B cell (primary cell): ENCODE results near the gene USP34. TPM values are rescaled to one million over a fixed set of nuclear protein-coding genes. Genes with fewer than 3 reads are reported as not detected.

Experiments used
- ATAC-seq: fragments of 200-7000 bp; cut with Tn5 transposase; one replicate; pipeline ENCODE4 v1.10.0; 2021; ENCODE audit warnings: low read depth, mild to moderate bottlenecking, moderate number of reproducible peaks, moderate library complexity
- CTCF ChIA-PET: fragments of 350-600 bp; sonication (Branson Sonifier 250); formaldehyde crosslinking; loops from one replicate; lab custom pipeline; 2021; ENCODE audit warnings: antibody characterized with exemption, inconsistent platforms; lab: Charles Lee
- POLR2A ChIA-PET: fragments of 350-600 bp; sonication (Branson Sonifier 250); formaldehyde crosslinking; loops from one replicate; lab custom pipeline; 2021; ENCODE audit warnings: antibody characterized with exemption; lab: Charles Lee
- DNase-seq: peaks from one replicate; pipeline ENCODE4 v3.0.0; 2013
- H2AFZ ChIP-seq: 2 replicates; pipeline ENCODE4 v1.6.1; 2012; ENCODE audit warnings: mild to moderate bottlenecking, low read depth, low read length; ENCODE audit not compliant: insufficient read depth, poor library complexity, severe bottlenecking
- H3K27ac ChIP-seq, 2 donors: 1 replicate in 1 of 2; 2 replicates in 1 of 2; pipeline ENCODE4 v1.5.1; 2012 to 2013; ENCODE audit warnings: low read length in 2 of 2, mild to moderate bottlenecking in 2 of 2, moderate library complexity in 1 of 2
- H3K27me3 ChIP-seq, 4 experiments: fragments of 200-600 bp in 1 of 4; sonication (generic) in 1 of 4; replicated peaks in 1 of 4; 1 replicate in 2 of 4; 2 replicates in 2 of 4; pipeline versions ENCODE4 v1.6.1 to v1.7.0; 2013 to 2016; ENCODE audit warnings: low read length in 3 of 4, mild to moderate bottlenecking in 2 of 4, mixed read lengths in 1 of 4, moderate library complexity in 1 of 4; ENCODE audit not compliant: insufficient read depth in 4 of 4, control insufficient read depth in 3 of 4; ENCODE audit errors: control extremely low read depth in 1 of 4
- H3K36me3 ChIP-seq, 2 experiments: replicated peaks in 1 of 2; 1 replicate in 1 of 2; 2 replicates in 1 of 2; pipeline versions ENCODE4 v1.6.1 to v1.7.1; 2013; ENCODE audit warnings: low read length in 1 of 2; ENCODE audit not compliant: insufficient read depth in 2 of 2, control insufficient read depth in 1 of 2; ENCODE audit errors: control extremely low read depth in 1 of 2, extremely low read depth in 1 of 2
- H3K4me1 ChIP-seq, 2 donors: fragments of 200-600 bp in 1 of 2; sonication (generic) in 1 of 2; 1 replicate in 1 of 2; 2 replicates in 1 of 2; pipeline versions ENCODE4 v1.5.1 to v1.6.1; 2013 to 2017; ENCODE audit warnings: low read length in 2 of 2; ENCODE audit not compliant: control insufficient read depth in 2 of 2, insufficient read depth in 2 of 2
- H3K4me2 ChIP-seq: replicated peaks from 2 replicates; pipeline ENCODE3; 2012; ENCODE audit warnings: mild to moderate bottlenecking, low read depth, low read length; ENCODE audit not compliant: poor library complexity, severe bottlenecking
- H3K4me3 ChIP-seq, 5 experiments: fragments of 200-600 bp in 1 of 5; sonication (generic) in 1 of 5; 1 replicate in 3 of 5; 2 replicates in 2 of 5; pipeline versions ENCODE4 v1.5.1 to v1.7.0; 2011 to 2016; ENCODE audit warnings: low read length in 4 of 5, mild to moderate bottlenecking in 4 of 5, low read depth in 2 of 5, control low read depth in 1 of 5, moderate library complexity in 1 of 5; ENCODE audit not compliant: insufficient read depth in 1 of 5; ENCODE audit errors: control extremely low read depth in 1 of 5, extremely low read depth in 1 of 5
- H3K79me2 ChIP-seq: fragments of 200-600 bp; sonication (generic); one replicate; pipeline ENCODE4 v1.6.0; 2016; ENCODE audit warnings: low read length; ENCODE audit not compliant: control insufficient read depth, insufficient read depth
- H3K9ac ChIP-seq: fragments of 200-600 bp; sonication (generic); 2 replicates; pipeline ENCODE4 v1.6.1; 2017; ENCODE audit warnings: mild to moderate bottlenecking, low read length, moderate library complexity
- H3K9me3 ChIP-seq, 3 donors: one replicate each; pipeline versions ENCODE4 v1.6.1 to v1.7.1; 2013; ENCODE audit warnings: low read length in 2 of 3; ENCODE audit not compliant: control insufficient read depth in 2 of 3, insufficient read depth in 1 of 3; ENCODE audit errors: control extremely low read depth in 1 of 3
- H4K20me1 ChIP-seq: 2 replicates; pipeline ENCODE4 v1.6.0; 2012; ENCODE audit warnings: mild to moderate bottlenecking, low read length; ENCODE audit not compliant: insufficient read depth, control insufficient read depth, poor library complexity, severe bottlenecking
- H3K27ac Mint-ChIP-seq: one replicate; pipeline ENCODE4 v1.8.0; 2021; ENCODE audit warnings: mixed read lengths
- H3K27me3 Mint-ChIP-seq: one replicate; pipeline ENCODE4 v1.8.0; 2021; ENCODE audit warnings: mixed read lengths
- H3K4me1 Mint-ChIP-seq: one replicate; pipeline ENCODE4 v1.8.0; 2021; ENCODE audit warnings: mixed read lengths
- H3K4me3 Mint-ChIP-seq: one replicate; pipeline ENCODE4 v1.8.0; 2021; ENCODE audit warnings: mixed read lengths
- H3K9me3 Mint-ChIP-seq: one replicate; pipeline ENCODE4 v1.8.0; 2022; ENCODE audit warnings: mixed read lengths; ENCODE audit not compliant: insufficient read depth
- EZH2 ChIP-seq: IDR thresholded peaks from 2 replicates; pipeline ENCODE4 v1.6.1; 2012; ENCODE audit warnings: borderline replicate concordance, low read depth, mild to moderate bottlenecking, moderate library complexity, low read length; ENCODE audit not compliant: insufficient read depth, poor library complexity, severe bottlenecking
- WGBS: methylation state at CpG from one replicate; pipeline ENCODE4 v1.1.5; 2013; ENCODE audit warnings: missing lambda C conversion rate; ENCODE audit not compliant: insufficient coverage; 5-methylcytosine and 5-hydroxymethylcytosine counted together
- intact Hi-C: fragments of 100-400 bp; cut with micrococcal nuclease; formaldehyde crosslinking; loops from one replicate; pipeline ENCODE4 v1.10.0; 2022
- polyA plus RNA-seq: library from polyadenylated mRNA; depleted of rRNA; stranded (reverse); fragments of >200 nt; gene quantifications from 2 replicates; pipeline ENCODE4 v1.2.3, GENCODE V29; 2012
- total RNA-seq, 2 donors: library from RNA; stranded (reverse); fragments of 120-200 nt in 1 of 2; gene quantifications; 1 replicate in 1 of 2; 2 replicates in 1 of 2; pipeline versions ENCODE4 v1.2.3 to v1.2.4, GENCODE V29; 2013 to 2022
- TF ChIP-seq, protein P1 (sequence below): fragments of 200-600 bp; IDR thresholded peaks from one replicate; pipeline ENCODE4 v1.8.0; 2022; ENCODE audit warnings: antibody characterized with exemption, mild to moderate bottlenecking

Gene USP34
- total and polyA plus RNA-seq, 2 donors (not counting 1 experiment from before 2014, with no cell fraction given) = 70.3 to 311 TPM

DNA sequence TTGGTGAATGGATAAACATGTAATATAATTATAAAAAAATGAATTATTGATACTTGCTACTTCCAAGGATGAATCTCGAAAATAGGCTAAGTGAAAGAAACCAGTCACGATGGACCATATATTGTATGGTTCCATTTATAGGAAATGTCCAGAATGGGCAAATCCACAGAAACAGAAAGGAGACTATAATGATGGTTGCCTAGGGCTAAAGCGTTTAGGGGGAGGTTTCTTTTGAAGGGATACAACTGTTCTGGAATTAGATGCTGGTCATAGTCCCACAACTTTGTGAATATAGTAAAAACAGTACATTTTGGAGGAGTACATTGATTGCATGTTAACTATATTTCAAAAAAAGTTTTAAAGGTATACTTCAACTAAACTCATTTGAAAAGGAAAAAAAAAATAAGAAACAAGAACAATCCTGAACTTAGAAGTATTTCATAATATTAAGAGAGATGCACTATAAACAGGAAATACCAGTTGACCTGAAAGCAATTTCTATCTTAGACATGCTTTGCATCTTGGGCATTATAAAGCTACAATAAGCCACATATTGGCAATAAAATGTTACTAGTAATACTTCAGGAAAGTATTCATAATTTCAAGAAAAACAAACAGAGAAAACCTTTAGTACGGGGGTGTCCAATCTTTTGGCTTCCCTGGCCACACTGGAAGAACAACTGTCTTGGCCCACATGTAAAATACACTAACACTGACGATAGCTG, 178.9 kb downstream of the USP34 start:
- Histone ChIP-seq H3K9me3 (peaks cover 0 to 1% (median 0%) of the 10 kb centered on the region in 3 donors), H3K4me2 (no peak overlapping the region), H4K20me1 (no peaks in the 10 kb centered on the region), H3K9ac (no peak overlapping the region), H2AFZ (no peak overlapping the region), H3K4me3 (no peak overlapping the region), H3K27me3 (no peaks in the 10 kb centered on the region), H3K4me1 (no peaks in the 10 kb centered on the region), H3K27ac (no peak overlapping the region), H3K79me2 (peaks cover 2% of the 10 kb centered on the region), H3K36me3 (peaks cover 17 to 58% of the 10 kb centered on the region in 2 experiments)
- H3K27ac Mint-ChIP-seq = no peak overlapping the region
- DNase-seq = no peak
- ATAC-seq = no peak
- POLR2A ChIA-PET = no interaction called here
- H3K9me3 Mint-ChIP-seq = no peaks in the 10 kb centered on the region
- CTCF ChIA-PET = no interaction called here
- H3K4me3 Mint-ChIP-seq = no peak overlapping the region
- intact Hi-C loops = no loop called here
- no peaks in the 10 kb centered on the region for H3K27me3 Mint-ChIP-seq
- no peak for TF ChIP-seq EZH2
- TF ChIP-seq, protein P1, sequence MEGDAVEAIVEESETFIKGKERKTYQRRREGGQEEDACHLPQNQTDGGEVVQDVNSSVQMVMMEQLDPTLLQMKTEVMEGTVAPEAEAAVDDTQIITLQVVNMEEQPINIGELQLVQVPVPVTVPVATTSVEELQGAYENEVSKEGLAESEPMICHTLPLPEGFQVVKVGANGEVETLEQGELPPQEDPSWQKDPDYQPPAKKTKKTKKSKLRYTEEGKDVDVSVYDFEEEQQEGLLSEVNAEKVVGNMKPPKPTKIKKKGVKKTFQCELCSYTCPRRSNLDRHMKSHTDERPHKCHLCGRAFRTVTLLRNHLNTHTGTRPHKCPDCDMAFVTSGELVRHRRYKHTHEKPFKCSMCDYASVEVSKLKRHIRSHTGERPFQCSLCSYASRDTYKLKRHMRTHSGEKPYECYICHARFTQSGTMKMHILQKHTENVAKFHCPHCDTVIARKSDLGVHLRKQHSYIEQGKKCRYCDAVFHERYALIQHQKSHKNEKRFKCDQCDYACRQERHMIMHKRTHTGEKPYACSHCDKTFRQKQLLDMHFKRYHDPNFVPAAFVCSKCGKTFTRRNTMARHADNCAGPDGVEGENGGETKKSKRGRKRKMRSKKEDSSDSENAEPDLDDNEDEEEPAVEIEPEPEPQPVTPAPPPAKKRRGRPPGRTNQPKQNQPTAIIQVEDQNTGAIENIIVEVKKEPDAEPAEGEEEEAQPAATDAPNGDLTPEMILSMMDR = no peak
- peaks cover 4% of the 10 kb centered on the region for H3K4me1 Mint-ChIP-seq
- WGBS = no CpG with 5 or more reads among the region's 5 CpGs

GRCh38 chr2:61288070-61288841, 182.6 kb downstream of the USP34 start:
- Histone ChIP-seq H3K36me3 (peaks cover 19 to 36% of the 10 kb centered on the region in 2 experiments), H3K4me3 (no peak overlapping the region), H3K4me2 (no peak overlapping the region), H3K4me1 (no peaks in the 10 kb centered on the region), H2AFZ (no peak overlapping the region), H3K9ac (no peak overlapping the region), H3K79me2 (no peaks in the 10 kb centered on the region), H3K27me3 (no peaks in the 10 kb centered on the region), H3K27ac (no peak overlapping the region), H4K20me1 (no peaks in the 10 kb centered on the region), H3K9me3 (peaks cover 0 to 1% (median 0%) of the 10 kb centered on the region in 3 donors)
- H3K4me1 Mint-ChIP-seq = peaks cover 4% of the 10 kb centered on the region
- DNase-seq (no peak), ATAC-seq (no peak)
- CTCF ChIA-PET = interaction anchor here (0.6 kb wide), 1 partner anchor 346 kb away, joined by 3 read pairs; no protein-coding TSS in a partner anchor
- no peak overlapping the region for H3K4me3 Mint-ChIP-seq
- no peak overlapping the region for H3K27ac Mint-ChIP-seq
- H3K27me3 Mint-ChIP-seq = no peaks in the 10 kb centered on the region
- 100% methylated on average over 1 of the region's 8 CpGs for WGBS
- POLR2A ChIA-PET = no interaction called here
- TF ChIP-seq, protein P1 = no peak
- TF ChIP-seq EZH2 = no peak
- H3K9me3 Mint-ChIP-seq = no peaks in the 10 kb centered on the region
- intact Hi-C loops = no loop called here
